A549 treated with RU486 at 1 μM for 4 hours (cell line): ENCODE data around the gene DPYD. TPM values are rescaled to one million over a fixed set of nuclear protein-coding genes. Genes with fewer than 3 reads are reported as not detected.

ENCODE experiments used
- total RNA-seq: library from RNA; stranded (reverse); fragments of 200-300 nt; extraction: Qiagen RNA extraction; gene quantifications from 5 replicates; pipeline ENCODE4 v1.2.3, GENCODE V29; 2022; ENCODE audit warnings: low read depth

Gene DPYD
- total RNA-seq, result 1.2 to 3.0 TPM (median 2.2 TPM) in 5 replicates

GRCh38 chr1:97920832-97921571 is at the start of gene DPYD:
Gene DPYD (minus strand): TSS chr1:97921034. CDS start chr1:97920922, 112 bp downstream.

